Activated gamma-delta T cell treated with anti-CD3 and anti-CD28 coated beads, Interleukin-2, amount 50 U/mL, for 16 hours (primary cell): ENCODE data around the gene RABAC1.
"Not testable (repeated sequence)": the region's sequence is repeated elsewhere in the genome, so short reads cannot be mapped to it uniquely, and the experiment has no call there.

Experiments
- DNase-seq: peaks from one replicate; pipeline ENCODE4 v3.0.0-alpha.2; 2020; ENCODE audit warnings: low read depth

The RABAC1 gene

DNA sequence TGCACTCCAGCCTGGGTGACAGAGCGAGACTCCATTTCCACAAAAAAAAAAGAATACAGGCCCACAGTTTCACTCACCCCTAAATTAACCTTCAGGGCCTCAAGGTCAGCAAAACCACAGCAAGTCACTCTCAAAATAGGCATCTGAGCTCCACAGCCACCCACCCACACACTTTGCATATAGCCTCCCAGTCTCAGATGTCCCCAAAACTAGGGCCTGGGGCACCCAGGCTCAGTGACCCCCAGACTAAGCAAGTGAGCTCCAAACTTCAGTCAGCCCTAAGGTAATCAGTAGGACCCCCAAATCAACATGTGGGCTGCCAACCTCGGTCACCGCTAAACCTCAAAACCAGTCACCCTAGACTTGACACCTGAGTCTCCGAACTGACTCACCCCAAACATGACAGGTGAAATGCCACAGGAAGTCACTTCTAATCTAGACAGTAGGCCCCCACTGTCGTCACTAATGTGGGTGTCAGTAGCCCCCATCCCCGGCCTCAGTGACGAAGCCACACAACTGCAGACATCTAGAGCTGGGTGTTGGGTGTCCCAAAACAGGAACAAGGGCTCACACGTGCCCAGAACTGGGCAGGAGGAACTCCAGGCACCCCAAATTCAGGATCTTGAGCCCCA lies 13.9 kb downstream of the RABAC1 start:
- peak; percentile 90 for DNase-seq

DNA sequence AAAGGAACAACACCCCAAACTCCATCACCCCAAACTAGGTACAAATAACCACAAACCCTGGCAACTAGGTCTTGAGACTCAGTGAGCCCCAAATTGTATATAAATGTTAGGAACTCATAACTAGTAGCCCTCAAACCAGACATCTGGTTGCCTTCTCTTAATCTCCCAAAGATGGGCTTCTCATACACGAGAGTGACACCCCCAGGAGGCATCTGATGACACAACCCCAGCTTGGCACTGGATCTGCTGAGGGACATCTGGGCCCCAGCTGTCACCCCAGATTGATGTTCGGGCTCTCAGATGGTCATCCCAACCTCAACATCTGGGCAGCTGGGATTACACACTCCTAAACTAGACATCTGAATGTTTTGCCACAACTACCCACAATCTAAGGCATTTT lies 14.8 kb downstream of the RABAC1 start:
- no peak for DNase-seq

DNA sequence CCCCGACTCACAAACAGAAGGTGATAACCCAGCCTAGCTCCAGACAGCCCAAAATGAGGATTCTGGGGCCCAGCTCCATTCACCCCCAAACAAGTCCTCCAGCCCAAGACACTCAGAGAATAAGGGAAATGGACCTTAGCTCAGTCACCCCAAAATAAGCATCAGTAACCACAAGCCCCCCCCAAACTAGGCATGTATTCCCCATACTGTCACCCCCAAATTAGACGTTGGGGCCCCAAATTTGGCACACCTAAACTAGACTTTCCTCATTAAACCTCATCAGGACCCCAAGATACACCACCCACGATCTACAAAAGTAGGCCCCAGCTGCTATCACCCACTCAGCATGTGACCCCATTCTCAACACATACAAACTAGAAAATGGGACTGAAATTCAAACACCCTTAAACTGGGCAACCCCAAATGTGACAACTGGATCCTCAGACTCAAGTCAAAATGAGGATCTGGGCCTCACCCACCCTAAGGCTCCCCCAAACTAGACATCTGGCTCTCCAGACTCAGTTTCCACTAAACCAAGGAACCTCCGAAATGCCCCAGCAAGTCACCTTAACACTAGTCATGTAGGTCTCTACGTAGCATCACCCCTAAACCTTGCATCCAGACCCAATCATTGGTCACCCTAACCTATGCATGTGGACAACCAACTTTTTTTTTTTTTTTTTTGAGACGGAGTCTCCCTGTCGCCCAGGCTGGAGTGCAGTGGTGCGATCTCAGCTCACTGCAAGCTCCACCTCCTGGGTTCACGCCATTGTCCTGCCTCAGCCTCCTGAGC lies 17.5 kb downstream of the RABAC1 start:
- DNase-seq, result no peak

DNA sequence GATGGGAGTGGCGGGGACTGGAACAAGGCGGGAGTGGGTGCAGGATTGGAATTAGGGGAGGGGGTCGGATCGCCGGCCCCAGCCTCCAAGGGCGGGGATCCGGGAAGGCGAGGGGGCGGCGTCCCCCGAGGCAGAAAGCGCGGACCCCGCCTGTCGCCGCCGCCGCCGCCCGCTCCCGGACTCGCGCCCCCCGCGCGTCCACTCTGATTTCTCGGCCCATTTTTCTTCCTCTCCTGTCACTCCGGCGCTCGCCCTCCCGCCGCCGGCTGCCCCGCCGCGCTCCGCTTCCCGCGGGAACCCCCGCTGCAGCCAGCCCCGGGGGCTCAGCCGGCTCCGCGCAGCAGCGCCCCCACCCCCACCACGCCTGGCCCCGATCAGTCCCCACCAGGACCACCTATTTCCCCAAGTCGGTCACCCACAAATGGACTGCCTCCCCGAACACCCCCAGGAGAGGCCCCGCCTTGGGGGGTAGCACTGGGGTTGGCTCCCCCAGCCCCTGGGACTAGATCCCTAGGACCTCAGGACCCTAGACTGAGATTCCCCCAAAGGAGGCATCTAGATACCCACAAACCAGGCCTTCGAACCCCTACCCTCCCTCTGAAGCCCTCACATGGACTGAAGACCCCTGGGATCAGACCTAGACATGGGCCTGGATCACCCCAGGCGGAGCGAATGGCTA lies 18.3 kb downstream of the RABAC1 start:
- no peak for DNase-seq

DNA sequence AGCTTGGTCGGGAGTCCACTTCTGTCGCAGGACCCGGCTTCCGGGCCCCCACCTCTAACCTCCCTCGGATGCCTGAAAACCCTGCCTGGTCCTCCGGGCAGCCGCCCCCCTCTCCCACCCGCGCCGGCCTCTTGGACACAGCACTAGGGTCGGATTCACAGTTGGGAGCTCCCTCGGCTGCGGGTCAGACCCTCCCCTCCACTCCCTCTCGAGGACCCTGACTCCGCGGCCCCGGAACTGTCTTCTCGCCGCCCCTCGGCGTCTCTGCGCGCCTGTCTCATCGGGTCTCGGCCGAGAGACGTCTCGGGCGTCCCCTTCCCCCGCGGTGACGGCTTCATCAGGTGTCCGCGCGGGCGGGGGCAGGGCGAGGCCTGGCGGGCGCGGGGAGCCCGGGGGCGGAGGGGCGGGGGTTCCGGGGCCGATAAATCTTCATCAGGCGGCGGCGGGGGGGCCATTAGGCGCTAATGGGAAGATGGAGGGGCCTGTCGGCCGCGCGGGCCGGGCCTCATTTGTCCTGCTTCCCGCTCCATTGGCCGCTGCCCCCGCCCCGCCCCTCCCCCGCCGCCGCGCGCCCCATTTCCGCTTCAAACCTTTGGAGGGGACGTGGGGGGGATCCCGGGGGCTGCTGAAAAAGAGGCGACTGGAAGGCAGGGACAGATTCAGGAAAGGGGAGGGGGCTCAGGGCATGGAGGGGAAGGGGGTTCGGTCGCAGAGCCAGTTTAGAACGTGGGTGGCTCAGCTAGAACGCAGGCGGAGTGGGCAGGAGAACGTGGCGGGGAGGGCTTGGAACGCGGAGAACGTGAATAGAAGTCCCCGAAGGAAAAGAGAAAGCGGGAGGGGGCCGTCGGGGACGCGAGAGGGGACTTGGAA lies 19.0 kb downstream of the RABAC1 start:
- no peak for DNase-seq

DNA sequence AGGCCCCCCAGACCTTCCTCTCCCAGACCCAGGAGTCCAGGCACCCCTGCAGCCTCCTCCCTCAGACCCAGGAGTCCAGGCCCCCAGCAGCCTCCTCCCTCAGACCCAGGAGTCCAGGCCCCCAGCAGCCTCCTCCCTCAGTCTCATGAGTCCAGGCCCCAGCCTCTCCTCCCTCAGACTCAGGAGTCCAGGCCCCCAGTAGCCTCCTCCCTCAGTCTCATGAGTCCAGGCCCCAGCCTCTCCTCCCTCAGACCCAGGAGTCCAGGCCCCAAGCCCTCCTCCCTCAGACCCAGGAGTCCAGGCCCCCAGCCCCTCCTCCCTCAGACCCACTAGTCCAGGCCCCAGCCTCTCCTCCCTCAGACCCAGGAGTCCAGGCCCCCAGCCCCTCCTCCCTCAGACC lies 19.9 kb downstream of the RABAC1 start:
- DNase-seq, result not testable (repeated sequence)

DNA sequence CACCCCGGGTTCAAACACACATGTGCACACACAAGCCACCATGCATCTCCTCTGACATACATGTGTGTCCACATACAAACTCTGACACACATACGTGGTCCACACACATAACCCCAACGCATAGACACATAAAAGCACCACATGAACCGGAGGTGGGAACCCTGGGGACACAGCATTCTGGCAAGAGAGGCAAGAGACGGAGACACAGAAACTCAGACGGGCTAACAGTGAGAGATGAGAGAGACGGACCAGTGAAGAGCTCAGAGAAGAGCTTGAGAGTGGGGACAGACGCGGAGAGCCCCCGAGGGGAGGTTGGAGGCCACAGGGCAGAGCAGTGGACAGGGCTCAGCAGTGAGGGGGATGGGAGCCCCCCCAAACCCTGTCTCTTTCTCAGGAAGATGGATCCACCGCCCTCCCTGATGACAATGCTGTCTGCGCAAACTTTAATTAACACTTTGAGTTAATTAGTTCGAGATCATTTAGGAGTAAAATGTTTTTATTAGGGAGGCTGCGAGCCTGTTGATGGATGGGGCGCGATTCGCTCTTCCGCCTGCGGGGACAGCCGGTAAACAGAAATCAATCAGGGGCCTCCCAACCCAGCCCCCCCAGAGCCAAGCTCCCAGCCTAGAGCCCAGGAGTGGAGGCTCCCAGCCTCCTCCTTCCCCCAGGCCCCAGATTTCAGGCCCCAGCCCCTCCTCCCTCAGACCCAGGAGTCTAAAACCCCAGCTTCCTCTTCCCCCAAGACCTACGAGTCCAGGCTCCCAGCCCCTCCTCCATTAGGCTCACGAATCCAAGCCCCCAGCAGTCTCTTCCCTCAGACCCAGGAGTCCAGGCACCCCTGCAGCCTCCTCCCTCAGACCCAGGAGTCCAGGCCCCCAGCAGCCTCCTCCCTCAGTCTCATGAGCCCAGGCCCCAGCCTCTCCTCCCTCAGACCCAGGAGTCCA lies 21.3 kb downstream of the RABAC1 start:
- no peak for DNase-seq

DNA sequence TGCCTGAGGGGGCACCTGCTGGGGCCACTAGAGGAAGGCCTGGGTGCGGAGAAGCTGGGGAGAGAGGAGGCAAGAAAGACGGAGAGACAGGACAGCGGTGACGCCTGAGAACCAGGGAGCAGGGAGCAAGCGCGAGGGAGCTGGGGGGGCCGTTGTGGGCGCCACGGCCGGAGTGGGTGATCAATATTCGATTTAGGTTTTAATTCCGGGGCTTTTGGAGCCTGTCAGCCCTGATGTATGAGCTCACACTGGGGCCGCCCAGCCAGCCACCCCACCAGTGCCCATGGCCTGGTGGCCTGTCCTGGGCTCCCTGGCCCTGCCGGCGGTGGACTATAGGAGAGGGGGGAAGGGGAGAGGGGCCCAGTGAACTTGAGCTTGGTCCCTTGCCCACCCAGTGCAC lies 22.2 kb downstream of the RABAC1 start:
- no peak for DNase-seq

DNA sequence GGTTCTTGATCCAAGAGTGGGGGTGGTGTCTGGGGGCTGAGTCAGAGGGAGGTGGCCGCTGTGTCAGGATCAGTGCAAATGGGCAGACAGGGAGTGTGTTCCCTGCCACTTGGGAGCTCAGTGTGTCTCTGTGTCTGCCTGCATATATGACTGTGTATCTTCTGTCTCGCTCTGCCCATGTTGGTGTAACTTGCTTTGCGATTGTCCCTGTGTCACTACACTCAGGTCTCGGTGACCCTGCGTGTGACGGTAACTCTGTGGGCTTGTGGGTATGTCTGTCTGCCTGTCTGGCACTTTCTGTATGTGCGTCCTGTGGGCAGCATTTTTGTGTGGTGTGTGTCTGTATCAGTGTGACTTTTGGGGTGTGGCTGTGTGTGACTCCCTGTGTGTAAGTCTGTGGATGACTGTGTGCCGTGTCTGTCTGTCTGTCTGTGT lies 22.7 kb downstream of the RABAC1 start:
- peak; percentile 38 for DNase-seq

DNA sequence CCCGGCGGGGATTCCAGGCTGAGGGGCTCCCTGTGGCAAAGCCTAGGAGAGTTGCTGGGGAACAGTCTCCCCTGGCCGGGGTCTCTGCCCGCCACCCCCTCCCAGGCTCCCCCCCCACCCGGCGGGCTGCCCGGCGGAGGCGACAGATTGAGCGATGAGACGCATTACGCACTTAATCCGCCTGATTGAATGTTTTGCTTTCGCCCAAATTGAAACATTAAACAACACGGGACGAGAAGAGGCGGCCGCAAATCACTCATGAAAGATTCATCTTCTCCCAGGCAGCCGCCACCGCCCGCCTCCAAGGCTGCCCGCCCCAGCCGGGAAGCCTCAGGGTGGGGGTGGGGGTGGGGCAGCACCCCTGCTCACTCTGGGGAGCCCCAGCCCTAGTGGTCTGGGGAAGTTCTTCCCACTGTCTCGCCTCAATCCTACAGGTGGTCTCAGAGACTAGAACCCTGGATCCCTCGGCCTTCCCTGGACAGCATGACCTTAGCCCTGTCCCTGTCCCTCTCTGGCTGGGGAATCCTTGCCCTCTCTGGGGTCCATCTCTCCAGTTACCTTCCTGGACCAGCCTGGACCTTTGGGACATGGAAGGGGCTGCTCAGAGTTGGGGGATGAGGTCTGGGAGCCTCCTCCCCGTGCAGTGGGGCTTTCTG lies 23.2 kb downstream of the RABAC1 start:
- no peak for DNase-seq

DNA sequence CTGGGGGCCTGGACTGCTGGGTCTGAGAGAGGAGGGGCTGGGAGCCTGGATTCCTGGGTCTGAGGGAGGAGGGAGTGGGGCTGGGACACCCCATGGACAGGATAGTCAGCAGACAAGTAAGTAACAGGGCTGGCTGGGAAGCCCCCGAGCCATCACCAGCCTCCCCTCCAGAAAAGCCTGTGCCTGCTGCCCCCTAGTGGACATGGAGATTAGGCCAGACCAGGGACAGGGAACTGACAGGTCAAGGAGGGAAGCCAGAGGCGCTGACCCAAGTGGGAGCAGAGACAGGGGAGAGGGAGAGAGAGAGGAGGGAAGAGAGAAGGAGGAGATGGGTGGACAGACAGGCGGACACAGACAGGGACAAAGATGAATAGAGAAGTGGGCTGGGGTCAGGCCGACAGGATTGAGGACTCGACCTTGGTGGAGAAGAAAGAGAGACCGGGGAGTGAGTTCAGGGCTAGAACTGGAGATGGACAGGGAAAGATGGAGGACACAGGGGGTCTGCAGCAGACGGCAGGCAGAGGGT lies 24.2 kb downstream of the RABAC1 start:
- DNase-seq, result peak; percentile 75

DNA sequence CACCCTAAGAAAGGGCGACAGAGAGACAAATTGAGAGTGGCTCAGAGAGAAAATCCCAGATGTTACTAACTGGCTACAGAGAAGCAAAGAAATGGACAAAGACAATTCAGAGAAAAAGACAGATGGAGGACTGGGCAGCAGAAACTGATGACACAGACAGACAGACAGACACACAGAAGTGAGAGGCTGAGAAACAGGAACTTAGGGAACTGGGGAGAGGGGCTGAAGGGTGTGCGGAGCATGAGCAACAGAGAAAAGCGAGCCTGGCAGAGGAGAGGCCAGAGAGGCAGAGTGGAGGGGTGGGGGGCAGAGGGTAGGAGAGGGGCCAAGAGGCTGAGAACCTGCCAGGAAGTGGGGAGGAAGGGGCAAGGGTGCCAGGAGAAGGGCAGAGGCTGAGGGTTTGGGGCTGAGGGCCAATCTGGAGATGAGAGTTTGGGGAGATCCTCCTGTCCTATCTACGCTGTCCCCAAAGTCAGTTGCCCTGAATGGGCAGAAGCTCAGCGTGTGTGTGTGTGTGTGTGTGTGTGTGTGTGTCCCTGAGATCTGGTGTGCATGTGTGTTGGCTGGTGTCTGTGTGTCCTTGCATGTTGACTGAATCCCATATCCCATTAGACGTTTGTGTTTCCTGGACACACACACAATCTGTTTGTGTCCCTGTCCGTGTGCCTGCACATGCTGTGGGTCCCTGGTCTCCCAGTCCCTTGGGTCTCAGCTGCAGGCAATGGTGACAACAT lies 25.3 kb downstream of the RABAC1 start:
- DNase-seq, result no peak

DNA sequence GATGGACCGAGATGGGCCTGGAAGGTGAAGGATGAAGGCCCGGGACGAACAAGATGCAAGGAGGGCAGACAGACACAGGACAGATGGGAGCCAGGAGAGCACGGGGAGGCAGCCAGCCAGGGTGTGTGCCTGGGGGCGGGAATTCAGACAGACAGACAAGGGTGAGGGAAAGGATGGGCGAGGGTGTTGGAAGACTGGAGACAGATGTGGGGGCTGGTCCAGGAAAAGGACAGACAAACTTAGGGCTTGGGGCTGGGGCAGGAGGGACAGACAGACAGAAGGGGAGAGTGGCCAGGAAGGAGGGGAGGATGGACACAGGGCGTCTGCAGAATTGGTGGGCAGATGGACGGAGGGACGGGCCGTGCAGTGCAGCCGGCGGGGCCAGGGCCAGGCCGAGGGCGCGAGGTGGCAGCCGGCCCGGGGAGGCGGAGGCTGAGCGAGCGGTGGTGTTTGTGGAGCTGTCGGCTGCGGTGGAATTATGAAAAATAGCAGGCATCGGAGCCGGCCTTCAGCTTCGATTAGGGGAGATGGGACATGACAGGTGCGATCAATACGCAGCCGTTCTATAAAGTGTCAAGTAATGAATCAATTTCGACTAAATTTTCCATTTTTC lies 26.3 kb downstream of the RABAC1 start:
- no peak for DNase-seq

DNA sequence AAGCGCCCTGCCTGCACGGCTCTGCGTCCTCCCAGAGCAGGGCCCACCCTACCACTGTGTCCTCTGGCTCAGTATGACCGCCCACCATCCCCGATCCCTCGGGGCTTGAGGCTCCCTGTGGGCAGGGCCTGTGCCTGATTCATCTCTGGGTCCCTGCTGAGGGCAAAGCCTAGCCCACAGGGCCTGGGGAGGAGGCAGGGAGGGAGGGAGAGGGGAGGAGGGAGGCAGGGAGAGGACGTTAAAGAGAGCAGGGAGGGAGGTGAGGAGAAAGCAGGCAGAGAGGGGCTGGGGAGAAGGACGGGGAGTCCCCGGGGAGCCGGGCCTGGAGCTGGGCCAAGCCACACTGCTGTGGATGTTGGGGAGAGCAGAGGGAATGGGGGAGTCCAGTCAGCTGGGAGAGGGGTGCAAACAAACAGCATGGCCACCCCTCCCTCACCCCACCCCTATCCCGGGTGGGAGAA lies 26.8 kb downstream of the RABAC1 start:
- no peak for DNase-seq

DNA sequence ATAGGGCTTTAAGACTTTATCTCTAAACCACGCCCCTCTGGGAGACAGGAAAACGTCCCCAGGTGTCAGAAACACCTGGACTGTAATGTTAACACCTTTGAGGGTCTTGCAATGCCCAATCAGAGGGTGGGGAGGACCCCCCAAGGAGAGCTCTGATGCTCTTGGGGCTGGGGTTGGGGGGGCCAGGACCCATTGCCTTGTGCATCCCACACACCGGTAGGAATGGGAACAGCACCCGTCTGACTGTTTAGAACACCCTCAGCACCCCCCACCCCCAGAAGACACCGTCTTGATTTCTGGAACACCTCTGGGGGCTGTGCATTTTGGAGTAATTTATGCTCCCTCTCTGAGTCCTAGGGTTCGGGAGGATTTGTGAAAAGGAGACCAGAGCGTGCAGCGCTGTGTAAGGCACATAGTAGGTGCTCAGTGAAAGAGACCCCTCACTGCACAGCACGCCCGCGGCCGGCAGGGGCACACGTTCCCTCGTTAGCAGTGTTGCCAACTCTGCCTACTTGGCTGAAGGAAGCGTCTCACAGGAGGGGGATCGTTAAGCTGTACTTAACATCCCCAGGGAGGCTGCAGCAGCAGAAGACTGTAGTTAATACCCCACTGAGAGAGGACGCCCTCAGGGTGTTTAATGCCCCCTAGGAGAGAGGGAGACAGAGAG lies 28.1 kb downstream of the RABAC1 start:
- DNase-seq, result no peak

DNA sequence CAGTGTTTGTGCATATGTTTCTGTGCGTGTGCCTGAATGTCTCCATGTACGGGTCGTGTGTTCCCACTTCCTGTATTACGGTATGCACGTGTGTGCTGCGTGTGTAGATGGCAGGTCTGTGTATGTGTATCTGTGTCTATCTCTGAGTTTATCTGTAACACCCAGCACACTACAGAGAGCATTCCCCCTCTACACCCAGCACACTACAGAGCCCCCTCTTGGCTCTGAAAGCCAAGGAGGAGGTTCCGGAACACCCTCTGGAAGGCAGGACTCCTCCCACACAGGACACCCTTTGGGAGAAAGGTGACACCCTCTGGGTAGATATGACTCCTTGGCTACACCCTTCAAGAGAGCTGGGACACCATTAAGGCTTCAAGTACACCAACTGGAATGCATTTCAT lies 28.8 kb downstream of the RABAC1 start:
- no peak for DNase-seq

DNA sequence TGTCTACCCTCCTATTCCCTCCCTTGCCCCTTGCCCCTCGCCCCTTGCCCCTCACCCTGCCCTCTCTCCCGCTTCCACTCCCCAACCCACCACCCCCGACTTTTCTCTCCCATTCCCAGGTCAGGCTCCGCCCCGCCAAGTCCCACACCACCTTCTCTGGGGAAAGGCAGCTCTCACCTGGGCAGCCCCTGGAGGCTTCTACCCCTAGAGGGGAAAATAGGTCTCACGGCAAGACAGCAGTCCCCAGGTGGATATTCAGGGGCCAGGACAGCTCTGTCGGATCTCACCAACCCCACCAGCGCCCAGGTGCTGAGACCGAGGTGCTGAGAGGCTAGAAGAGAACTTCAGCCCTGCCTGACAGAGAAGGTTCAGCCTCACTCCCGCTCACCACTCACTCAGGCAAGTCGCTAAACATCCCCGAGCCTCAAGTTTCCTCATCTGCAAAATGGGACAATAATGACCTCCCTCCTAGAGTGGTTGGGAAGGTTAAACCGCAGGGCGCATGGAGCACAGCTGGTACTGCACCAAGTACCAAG lies 29.5 kb downstream of the RABAC1 start:
- no peak for DNase-seq
